AG04449 (cell line): Measurements from ENCODE around the gene KLF2.

Experiments used
- CTCF ChIA-PET: fragments of 350-600 bp; formaldehyde crosslinking; extraction: SDS; loops from one replicate; lab custom pipeline; 2021; ENCODE audit warnings: antibody characterized with exemption; lab: Yijun Ruan, JAX
- POLR2A ChIA-PET: fragments of 400-600, 350-600 bp; formaldehyde crosslinking; extraction: SDS; loops from one replicate; lab custom pipeline; 2020; ENCODE audit warnings: antibody characterized with exemption, inconsistent platforms; lab: Yijun Ruan, JAX
- DNase-seq: peaks from one replicate; pipeline ENCODE4 v3.0.0-alpha.2; 2010; ENCODE audit warnings: low read depth, low spot score
- H3K4me3 ChIP-seq: 2 replicates; pipeline ENCODE4 v1.5.1; 2011; ENCODE audit warnings: low read depth, mild to moderate bottlenecking, control low read depth, low read length
- TF ChIP-seq, protein P1 (sequence below): IDR thresholded peaks from one replicate; pipeline ENCODE4 v1.5.1; 2011; ENCODE audit warnings: mild to moderate bottlenecking, moderate library complexity, low read length, control low read depth, inconsistent platforms; ENCODE audit not compliant: insufficient read depth; ENCODE audit errors: missing control alignments

Gene KLF2

DNA sequence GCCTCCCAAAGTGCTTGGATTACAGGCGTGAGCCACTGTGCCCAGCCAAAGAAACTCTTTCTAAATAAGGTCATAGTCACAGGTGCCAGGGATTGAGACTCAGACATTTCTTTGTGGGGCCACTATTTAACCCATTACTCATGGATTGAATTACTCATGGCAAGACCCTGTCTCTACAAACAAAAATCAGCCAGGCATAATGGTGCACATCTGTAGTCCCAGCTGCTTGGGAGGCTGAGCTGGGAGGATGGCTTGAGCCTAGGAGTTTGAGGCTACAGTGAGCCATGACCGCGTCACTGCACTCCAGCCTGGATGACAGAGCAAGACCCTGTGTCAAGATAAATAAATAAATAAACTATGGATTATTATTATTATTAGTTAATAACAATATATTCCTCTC, 3.6 kb upstream of the KLF2 start:
- ChIA-PET POLR2A (no interaction called here), CTCF (no interaction called here)
- no peak for DNase-seq
- TF ChIP-seq, protein P1, sequence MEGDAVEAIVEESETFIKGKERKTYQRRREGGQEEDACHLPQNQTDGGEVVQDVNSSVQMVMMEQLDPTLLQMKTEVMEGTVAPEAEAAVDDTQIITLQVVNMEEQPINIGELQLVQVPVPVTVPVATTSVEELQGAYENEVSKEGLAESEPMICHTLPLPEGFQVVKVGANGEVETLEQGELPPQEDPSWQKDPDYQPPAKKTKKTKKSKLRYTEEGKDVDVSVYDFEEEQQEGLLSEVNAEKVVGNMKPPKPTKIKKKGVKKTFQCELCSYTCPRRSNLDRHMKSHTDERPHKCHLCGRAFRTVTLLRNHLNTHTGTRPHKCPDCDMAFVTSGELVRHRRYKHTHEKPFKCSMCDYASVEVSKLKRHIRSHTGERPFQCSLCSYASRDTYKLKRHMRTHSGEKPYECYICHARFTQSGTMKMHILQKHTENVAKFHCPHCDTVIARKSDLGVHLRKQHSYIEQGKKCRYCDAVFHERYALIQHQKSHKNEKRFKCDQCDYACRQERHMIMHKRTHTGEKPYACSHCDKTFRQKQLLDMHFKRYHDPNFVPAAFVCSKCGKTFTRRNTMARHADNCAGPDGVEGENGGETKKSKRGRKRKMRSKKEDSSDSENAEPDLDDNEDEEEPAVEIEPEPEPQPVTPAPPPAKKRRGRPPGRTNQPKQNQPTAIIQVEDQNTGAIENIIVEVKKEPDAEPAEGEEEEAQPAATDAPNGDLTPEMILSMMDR, result no peak
- no peak overlapping the region for H3K4me3 ChIP-seq

DNA sequence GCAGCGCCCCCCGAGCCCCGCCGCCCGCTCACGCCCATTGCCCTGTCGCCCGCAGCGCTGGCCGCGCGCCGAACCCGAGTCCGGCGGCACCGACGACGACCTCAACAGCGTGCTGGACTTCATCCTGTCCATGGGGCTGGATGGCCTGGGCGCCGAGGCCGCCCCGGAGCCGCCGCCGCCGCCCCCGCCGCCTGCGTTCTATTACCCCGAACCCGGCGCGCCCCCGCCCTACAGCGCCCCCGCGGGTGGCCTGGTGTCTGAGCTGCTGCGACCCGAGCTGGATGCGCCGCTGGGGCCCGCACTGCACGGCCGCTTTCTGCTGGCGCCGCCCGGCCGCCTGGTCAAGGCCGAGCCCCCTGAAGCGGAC, 518 bp downstream of the KLF2 start:
- CTCF ChIA-PET, result no interaction called here
- peak overlapping the region; percentile 88 for H3K4me3 ChIP-seq
- no peak for DNase-seq
- TF ChIP-seq, protein P1, result peak; percentile 39
- POLR2A ChIA-PET, result interaction anchor here (0.5 to 2.2 kb wide), 12 partner anchors 10 to 373 kb away, joined by 3 to 77 read pairs (median 6); partner anchors contain the start of genes AP1M1 and TPM4

DNA sequence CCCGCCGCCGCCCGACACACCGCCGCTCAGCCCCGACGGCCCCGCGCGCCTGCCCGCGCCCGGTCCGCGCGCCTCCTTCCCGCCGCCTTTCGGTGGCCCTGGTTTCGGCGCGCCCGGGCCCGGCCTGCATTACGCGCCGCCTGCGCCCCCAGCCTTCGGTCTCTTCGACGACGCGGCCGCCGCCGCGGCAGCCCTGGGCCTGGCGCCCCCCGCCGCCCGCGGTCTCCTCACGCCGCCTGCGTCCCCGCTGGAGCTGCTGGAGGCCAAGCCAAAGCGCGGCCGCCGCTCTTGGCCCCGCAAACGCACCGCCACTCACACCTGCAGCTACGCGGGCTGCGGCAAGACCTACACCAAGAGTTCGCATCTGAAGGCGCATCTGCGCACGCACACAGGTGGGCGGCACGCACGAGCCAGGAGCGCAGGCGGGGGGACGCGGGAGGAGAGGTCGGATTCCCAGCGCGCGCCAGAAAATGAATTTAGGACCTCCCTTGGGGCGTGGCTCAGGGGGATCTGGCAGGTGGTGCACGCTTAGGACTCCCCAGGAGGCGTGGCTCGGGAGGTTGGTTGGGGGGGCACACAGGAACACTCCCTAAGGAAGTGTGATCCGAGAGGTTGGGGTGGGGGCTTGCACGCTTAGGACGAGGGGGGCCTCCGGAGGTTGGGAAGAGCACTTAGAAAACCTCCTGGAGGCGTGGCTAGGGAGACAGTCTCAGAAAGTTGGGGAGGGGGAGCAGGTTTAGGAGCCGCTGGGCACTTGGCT, 1.2 kb downstream of the KLF2 start:
- TF ChIP-seq, protein P1, result no peak
- ChIA-PET CTCF (no interaction called here), POLR2A (interaction anchor here (0.5 to 2.2 kb wide), 8 partner anchors 10 to 372 kb away, joined by 3 to 77 read pairs (median 12); no protein-coding TSS in a partner anchor)
- no peak for DNase-seq
- peak overlapping the region; percentile 88 for H3K4me3 ChIP-seq

DNA sequence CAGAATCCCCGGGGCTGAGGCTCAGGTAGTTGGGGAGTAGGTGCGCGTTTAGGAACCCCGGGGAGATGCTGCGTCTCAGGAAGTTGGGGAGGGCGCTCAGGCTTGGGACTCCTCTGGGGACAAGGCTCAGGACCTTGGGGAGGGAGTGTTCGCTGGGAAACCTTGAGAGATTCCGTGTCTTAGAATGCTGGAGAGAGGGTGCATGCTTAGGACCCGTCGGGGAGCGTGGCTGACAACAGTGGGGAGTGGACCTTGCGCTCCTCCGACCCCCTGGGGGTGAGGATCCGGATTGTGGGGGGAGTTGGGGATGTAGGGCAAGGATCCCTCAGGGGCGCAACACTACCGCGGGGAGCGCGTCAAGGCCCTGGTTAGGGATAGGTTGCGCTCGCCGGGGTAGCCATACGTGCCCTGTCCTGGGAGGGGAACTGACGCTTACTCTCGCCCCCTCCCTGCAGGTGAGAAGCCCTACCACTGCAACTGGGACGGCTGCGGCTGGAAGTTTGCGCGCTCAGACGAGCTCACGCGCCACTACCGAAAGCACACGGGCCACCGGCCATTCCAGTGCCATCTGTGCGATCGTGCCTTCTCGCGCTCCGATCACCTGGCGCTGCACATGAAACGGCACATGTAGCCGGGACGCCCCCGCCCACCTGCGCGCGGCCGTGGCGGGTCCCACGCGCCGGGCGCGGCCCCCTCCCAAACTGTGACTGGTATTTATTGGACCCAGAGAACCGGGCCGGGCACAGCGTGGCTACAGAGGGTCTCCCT, 2.0 kb downstream of the KLF2 start:
- POLR2A ChIA-PET, result interaction anchor here (2.2 to 3.1 kb wide), 2 partner anchors 12 kb away, joined by 12 to 48 read pairs; no protein-coding TSS in a partner anchor
- TF ChIP-seq, protein P1, result no peak
- CTCF ChIA-PET, result interaction anchor here (1.8 to 2.1 kb wide), 2 partner anchors 56 to 79 kb away, joined by 6 to 7 read pairs; no protein-coding TSS in a partner anchor
- H3K4me3 ChIP-seq, result peak overlapping the region; percentile 88
- DNase-seq, result no peak

DNA sequence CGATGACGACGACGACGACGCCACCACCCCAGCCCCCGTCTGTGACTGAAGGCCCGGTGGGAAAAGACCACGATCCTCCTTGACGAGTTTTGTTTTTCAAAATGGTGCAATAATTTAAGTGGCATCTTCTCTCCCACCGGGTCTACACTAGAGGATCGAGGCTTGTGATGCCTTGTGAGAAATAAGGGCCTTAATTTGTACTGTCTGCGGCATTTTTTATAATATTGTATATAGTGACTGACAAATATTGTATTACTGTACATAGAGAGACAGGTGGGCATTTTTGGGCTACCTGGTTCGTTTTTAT, 2.5 kb downstream of the KLF2 start:
- CTCF ChIA-PET, result interaction anchor here (1.3 to 2.1 kb wide), 4 partner anchors 11 to 80 kb away, joined by 3 to 7 read pairs (median 5); no protein-coding TSS in a partner anchor

More for the DNA sequence above, 2.5 kb downstream of the KLF2 start:
- TF ChIP-seq, protein P1, result no peak
- DNase-seq, result no peak
- peak overlapping the region; percentile 88 for H3K4me3 ChIP-seq
- POLR2A ChIA-PET, result interaction anchor here (3.1 kb wide), 1 partner anchor 12 kb away, joined by 12 read pairs; no protein-coding TSS in a partner anchor
